GM12878 (cell line): ENCODE measurements around the gene DNAJC3. TPM values are rescaled to one million over a fixed set of nuclear protein-coding genes. Genes with fewer than 3 reads are reported as not detected.

ENCODE experiments used
- ATAC-seq: fragments of 200-7000 bp; cut with Tn5 transposase; 3 replicates; pipeline ENCODE4 v1.9.1; 2020; ENCODE audit warnings: mild to moderate bottlenecking, moderate library complexity
- BruUV-seq: library from RNA; stranded (reverse); fragments of 400-500 nt; replicated peaks from 2 replicates; lab custom pipeline; 2021; lab: Mats Ljungman, UMichigan
- CTCF ChIA-PET: fragments of 300-600 bp; sonication (Branson Sonifier 250); formaldehyde crosslinking; extraction: SDS; loops from one replicate; lab custom pipeline; 2021; ENCODE audit warnings: inconsistent platforms; lab: Yijun Ruan, JAX
- POLR2A ChIA-PET: fragments of 350-600 bp; formaldehyde crosslinking; extraction: SDS; loops from one replicate; lab custom pipeline; 2021; ENCODE audit warnings: inconsistent platforms; lab: Charles Lee
- RAD21 ChIA-PET: fragments of 300-600 bp; sonication (Branson Sonifier 250); formaldehyde crosslinking; loops from one replicate; lab custom pipeline; 2023; ENCODE audit warnings: antibody characterized with exemption; ENCODE audit not compliant: unreplicated experiment; lab: Charles Lee
- SMC1A ChIA-PET: fragments of 300-600 bp; sonication (Branson Sonifier 250); formaldehyde crosslinking; loops from one replicate; lab custom pipeline; 2023; ENCODE audit not compliant: unreplicated experiment, uncharacterized antibody; lab: Charles Lee
- DNase-seq: peaks from one replicate; pipeline ENCODE4 v3.0.0-alpha.2; 2011; ENCODE audit warnings: low read depth, low spot score
- FAIRE-seq: peaks from 3 replicates; lab custom pipeline; 2011; peaks lifted over from hg19 to GRCh38; lab: Jason Lieb, UNC
- H2AFZ ChIP-seq: 2 replicates; pipeline ENCODE4 v1.6.0; 2011; ENCODE audit warnings: low read depth, low read length, control low read depth; ENCODE audit not compliant: control insufficient read depth
- H3K27ac ChIP-seq: 2 replicates; pipeline ENCODE4 v1.5.1; 2011; ENCODE audit warnings: control low read depth; ENCODE audit not compliant: control insufficient read depth, insufficient read depth
- H3K27me3 ChIP-seq, 2 experiments: replicated peaks in 1 of 2; 2 replicates each; pipeline versions ENCODE4 v1.6.0 to v1.6.1; 2011; ENCODE audit warnings: low read length in 1 of 2; ENCODE audit not compliant: control insufficient read depth in 2 of 2, insufficient read depth in 2 of 2
- H3K36me3 ChIP-seq, 2 experiments: 2 replicates each; pipeline ENCODE4 v1.5.1; 2011; ENCODE audit warnings: low read length in 1 of 2; ENCODE audit not compliant: control insufficient read depth in 2 of 2, insufficient read depth in 2 of 2
- H3K4me1 ChIP-seq: 2 replicates; pipeline ENCODE4 v1.6.1; 2011; ENCODE audit warnings: mild to moderate bottlenecking, low read length, moderate library complexity, mixed read lengths; ENCODE audit not compliant: control insufficient read depth, insufficient read depth
- H3K4me2 ChIP-seq: 2 replicates; pipeline ENCODE4 v1.6.0; 2011; ENCODE audit warnings: control low read depth; ENCODE audit not compliant: control insufficient read depth, insufficient read depth
- H3K4me3 ChIP-seq: fragments of 200-600 bp; sonication (generic); 2 replicates; pipeline ENCODE4 v1.5.1; 2016
- H3K79me2 ChIP-seq: 2 replicates; pipeline ENCODE4 v1.6.0; 2011; ENCODE audit warnings: low read length; ENCODE audit not compliant: control insufficient read depth, insufficient read depth
- H3K9ac ChIP-seq: 2 replicates; pipeline ENCODE4 v1.8.0; 2011; ENCODE audit warnings: low read length, control low read depth, mixed read lengths; ENCODE audit not compliant: control insufficient read depth, insufficient read depth
- H3K9me3 ChIP-seq: replicated peaks from 3 replicates; pipeline ENCODE4 v1.5.1; 2011; ENCODE audit warnings: mild to moderate bottlenecking, low read length; ENCODE audit not compliant: control insufficient read depth, insufficient read depth
- H4K20me1 ChIP-seq: 2 replicates; pipeline ENCODE4 v1.6.0; 2011; ENCODE audit not compliant: control insufficient read depth, insufficient read depth
- E2F8 ChIP-seq: fragments of 450-650 bp; IDR thresholded peaks from 2 replicates; pipeline ENCODE4 v1.6.1; 2018; ENCODE audit warnings: mild to moderate bottlenecking, low read depth, moderate library complexity; ENCODE audit not compliant: partially characterized antibody
- E4F1 ChIP-seq: fragments of 450-650 bp; IDR thresholded peaks from 2 replicates; pipeline ENCODE4 v1.6.1; 2018; ENCODE audit warnings: borderline replicate concordance, mild to moderate bottlenecking; ENCODE audit not compliant: partially characterized antibody
- PAX5 ChIP-seq: IDR thresholded peaks from 2 replicates; pipeline ENCODE4 v1.6.1; 2011; ENCODE audit warnings: low read depth, low read length, borderline replicate concordance
- WGBS: methylation state at CpG from one replicate; pipeline ENCODE4 v1.1.6; 2016; ENCODE audit warnings: low lambda C conversion rate; ENCODE audit not compliant: insufficient replicate concordance, insufficient coverage; ENCODE audit errors: missing lambda C conversion rate; 5-methylcytosine and 5-hydroxymethylcytosine counted together
- in situ Hi-C: fragments of 300-500 bp; cut with MboI; formaldehyde crosslinking; loops from 9 replicates; pipeline ENCODE4 v1.14.3; 2018; ENCODE audit warnings: mixed read lengths
- intact Hi-C: fragments of 100-400 bp; cut with micrococcal nuclease; formaldehyde crosslinking; loops from one replicate; pipeline ENCODE4 v1.14.2; 2022; ENCODE audit not compliant: unreplicated experiment
- polyA plus RNA-seq, 11 experiments: library from polyadenylated mRNA; depleted of rRNA in 4 of 11; unstranded in 6 of 11; stranded (reverse) in 5 of 11; fragments of >200 nt; fragmentation: Nextera tagmentation in 4 of 11; fragmentation: Illumina TruSeq in 1 of 11; extraction: Ambion mirVana in 4 of 11; extraction: Trizol in 1 of 11; gene quantifications; 1 replicate in 1 of 11; 2 replicates in 10 of 11; pipeline versions ENCODE4 v1.2.1 to v1.2.3, GENCODE V29; 2011 to 2016; ENCODE audit warnings: inconsistent platforms in 2 of 11, missing spikeins in 2 of 11, low read depth in 1 of 11
- total RNA-seq, 4 experiments: library from RNA; depleted of rRNA in 3 of 4; stranded (reverse); fragments of >200 nt in 3 of 4; fragmentation: Illumina TruSeq in 1 of 4; extraction: Trizol in 1 of 4; gene quantifications; 2 replicates each; pipeline versions ENCODE4 v1.2.1 to v1.2.3, GENCODE V29; 2013 to 2021

DNAJC3 gene
- total and polyA plus RNA-seq, 10 of the 15 experiments (the other 5 are each of a cell fraction or from before 2014, with no cell fraction given) = 9.3 to 37.4 (median 19.0) TPM

GRCh38 chr13:95763601-95764000, 86.7 kb downstream of the DNAJC3 start:
- no peak for FAIRE-seq
- H3K9me3 ChIP-seq = no peaks in the 10 kb centered on the region
- no TSS peak for BruUV-seq
- peaks cover 0 to 14% of the 10 kb centered on the region in 2 experiments; a peak in 3 of 4 replicates for H3K36me3 ChIP-seq
- intact Hi-C loops (no loop called here), in situ Hi-C loops (no loop called here)
- no peak overlapping the region for H3K9ac ChIP-seq
- H3K4me3 ChIP-seq = no peak overlapping the region
- H3K27me3 ChIP-seq = no peaks in the 10 kb centered on the region
- no peak overlapping the region for H3K4me2 ChIP-seq
- RAD21 ChIA-PET = interaction anchor here (0.8 kb wide), 1 partner anchor 70 kb away, joined by 3 read pairs; no protein-coding TSS in a partner anchor
- no peaks in the 10 kb centered on the region for H3K79me2 ChIP-seq
- POLR2A ChIA-PET = interaction anchor here (0.6 to 2.1 kb wide), 2 partner anchors 13 to 479 kb away, joined by 4 read pairs; no protein-coding TSS in a partner anchor
- SMC1A ChIA-PET = interaction anchor here (0.6 to 1.8 kb wide), 9 partner anchors 8 to 140 kb away, joined by 3 to 8 read pairs (median 3); no protein-coding TSS in a partner anchor
- TF ChIP-seq E4F1 (no peak), PAX5 (no peak), E2F8 (no peak)
- TF ChIP-seq, all 136 proteins: peak for 0
- ATAC-seq = no peak
- Histone ChIP-seq H3K27ac (no peak overlapping the region), H3K4me1 (no peaks in the 10 kb centered on the region), H4K20me1 (no peaks in the 10 kb centered on the region), H2AFZ (no peak overlapping the region)
- CTCF ChIA-PET = interaction anchor here (0.6 to 1.1 kb wide), 2 partner anchors 12 to 18 kb away, joined by 3 read pairs; no protein-coding TSS in a partner anchor
- 100% methylated on average over 4 of the region's 4 CpGs for WGBS
- no peak for DNase-seq
